DOHH2 (cell line): ENCODE measurements around the gene SRC.

ENCODE experiments used
- H3F3A ChIP-seq: fragments of 200-600 bp; sonication (generic), shearing (Covaris generic); 2 replicates; pipeline ENCODE4 v1.6.0; 2016; ENCODE audit warnings: antibody characterized with exemption, mild to moderate bottlenecking; ENCODE audit not compliant: control insufficient read depth, insufficient read depth
- H3K27ac ChIP-seq: fragments of 200-600 bp; sonication (generic); 2 replicates; pipeline ENCODE4 v1.5.1; 2014; ENCODE audit warnings: low read depth, mild to moderate bottlenecking, low read length, moderate library complexity
- H3K27me3 ChIP-seq: fragments of 200-600 bp; sonication (generic); 2 replicates; pipeline ENCODE4 v1.6.1; 2014; ENCODE audit warnings: mild to moderate bottlenecking, low read length, mixed read lengths; ENCODE audit not compliant: control insufficient read depth
- H3K36me3 ChIP-seq: fragments of 200-600 bp; sonication (generic); 2 replicates; pipeline ENCODE4 v1.6.1; 2014; ENCODE audit warnings: mild to moderate bottlenecking, low read length, moderate library complexity, mixed read lengths; ENCODE audit not compliant: control insufficient read depth
- H3K4me1 ChIP-seq: fragments of 200-600 bp; sonication (generic); 2 replicates; pipeline ENCODE4 v1.6.1; 2014; ENCODE audit warnings: mild to moderate bottlenecking, low read length, mixed read lengths; ENCODE audit not compliant: control insufficient read depth
- H3K4me2 ChIP-seq: fragments of 200-600 bp; sonication (generic); 2 replicates; pipeline ENCODE4 v1.6.0; 2014; ENCODE audit warnings: mild to moderate bottlenecking, low read length, moderate library complexity
- H3K4me3 ChIP-seq: fragments of 200-600 bp; sonication (generic); 2 replicates; pipeline ENCODE4 v1.5.1; 2014; ENCODE audit warnings: mild to moderate bottlenecking, low read length, mixed read lengths
- H3K79me2 ChIP-seq: fragments of 200-600 bp; sonication (generic); 2 replicates; pipeline ENCODE4 v1.6.1; 2014; ENCODE audit warnings: mild to moderate bottlenecking, low read length, mixed read lengths; ENCODE audit not compliant: control insufficient read depth
- H3K9me2 ChIP-seq: fragments of 200-600 bp; sonication (generic); replicated peaks from 2 replicates; pipeline ENCODE4 v1.6.1; 2014; ENCODE audit warnings: mild to moderate bottlenecking, low read length, mixed read lengths; ENCODE audit not compliant: control insufficient read depth
- H3K9me3 ChIP-seq: fragments of 200-600 bp; sonication (generic); 2 replicates; pipeline ENCODE4 v1.6.1; 2014; ENCODE audit warnings: antibody characterized with exemption, low read length, mixed read lengths; ENCODE audit not compliant: control insufficient read depth, insufficient read depth
- H4K20me1 ChIP-seq: fragments of 200-600 bp; sonication (generic); 2 replicates; pipeline ENCODE4 v1.6.0; 2014; ENCODE audit warnings: low read depth, mild to moderate bottlenecking, antibody characterized with exemption, low read length, moderate library complexity; ENCODE audit not compliant: control insufficient read depth, insufficient read depth
- CTCF ChIP-seq: fragments of 200-600 bp; sonication (generic); IDR thresholded peaks from one replicate; pipeline ENCODE4 v1.5.1; 2014; ENCODE audit warnings: antibody characterized with exemption, mild to moderate bottlenecking, low read depth, low read length; ENCODE audit not compliant: poor library complexity, severe bottlenecking
- EZH2phosphoT487 ChIP-seq: fragments of 200-600 bp; sonication (generic); IDR thresholded peaks from 2 replicates; pipeline ENCODE4 v1.6.1; 2017; ENCODE audit warnings: borderline replicate concordance, mild to moderate bottlenecking, antibody characterized with exemption, low read length, moderate library complexity, mixed read lengths

SRC gene

GRCh38 chr20:37430778-37431460 lies 85.0 kb downstream of the SRC start:
- Histone ChIP-seq H3K27ac (no peak overlapping the region), H3K9me2 (no peaks in the 10 kb centered on the region), H3K9me3 (no peaks in the 10 kb centered on the region), H3K36me3 (no peaks in the 10 kb centered on the region), H4K20me1 (no peaks in the 10 kb centered on the region), H3F3A (no peaks in the 10 kb centered on the region), H3K79me2 (no peaks in the 10 kb centered on the region), H3K4me1 (no peaks in the 10 kb centered on the region), H3K4me3 (no peak overlapping the region), H3K27me3 (peaks cover 26% of the 10 kb centered on the region), H3K4me2 (no peak overlapping the region)
- TF ChIP-seq EZH2phosphoT487, result no peak
- TF ChIP-seq CTCF, result no peak

GRCh38 chr20:37431786-37432185 lies 85.8 kb downstream of the SRC start:
- no peaks in the 10 kb centered on the region for H3K36me3 ChIP-seq
- TF ChIP-seq CTCF (no peak), EZH2phosphoT487 (no peak)
- no peak overlapping the region for H3K27ac ChIP-seq
- no peaks in the 10 kb centered on the region for H4K20me1 ChIP-seq
- H3K4me2 ChIP-seq, result no peak overlapping the region
- H3K79me2 ChIP-seq, result no peaks in the 10 kb centered on the region
- H3K27me3 ChIP-seq, result peaks cover 26% of the 10 kb centered on the region
- no peaks in the 10 kb centered on the region for H3F3A ChIP-seq
- H3K9me2 ChIP-seq, result no peaks in the 10 kb centered on the region
- H3K9me3 ChIP-seq, result no peaks in the 10 kb centered on the region
- no peaks in the 10 kb centered on the region for H3K4me1 ChIP-seq
- H3K4me3 ChIP-seq, result no peak overlapping the region

DNA sequence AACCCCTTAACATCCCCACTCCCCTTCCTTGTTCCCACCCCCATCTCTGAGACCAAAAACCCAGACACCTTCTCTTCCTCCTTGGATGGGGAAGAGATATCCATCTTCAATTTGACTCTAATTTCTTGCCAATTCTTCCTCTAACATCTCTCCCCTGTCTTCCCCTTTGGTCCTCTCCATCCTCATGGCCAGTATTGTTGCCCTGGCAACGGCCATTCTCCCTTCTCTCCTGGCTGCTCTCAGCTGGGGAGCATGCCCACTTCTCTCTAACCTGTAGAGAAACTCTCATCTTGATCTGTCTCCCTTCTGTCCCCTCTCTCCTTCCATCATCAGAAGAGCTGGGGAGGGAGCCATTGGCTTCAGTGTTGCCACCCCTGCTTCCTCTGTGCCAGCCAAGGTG lies 86.7 kb downstream of the SRC start:
- H3K4me2 ChIP-seq, result no peak overlapping the region
- H4K20me1 ChIP-seq, result no peaks in the 10 kb centered on the region
- H3K27me3 ChIP-seq, result peaks cover 26% of the 10 kb centered on the region
- H3K36me3 ChIP-seq, result no peaks in the 10 kb centered on the region
- no peaks in the 10 kb centered on the region for H3K79me2 ChIP-seq
- H3K27ac ChIP-seq, result no peak overlapping the region
- H3K9me2 ChIP-seq, result no peaks in the 10 kb centered on the region
- no peaks in the 10 kb centered on the region for H3K9me3 ChIP-seq
- H3K4me1 ChIP-seq, result no peaks in the 10 kb centered on the region
- no peaks in the 10 kb centered on the region for H3F3A ChIP-seq
- H3K4me3 ChIP-seq, result no peak overlapping the region
- TF ChIP-seq EZH2phosphoT487 (no peak), CTCF (no peak)

DNA sequence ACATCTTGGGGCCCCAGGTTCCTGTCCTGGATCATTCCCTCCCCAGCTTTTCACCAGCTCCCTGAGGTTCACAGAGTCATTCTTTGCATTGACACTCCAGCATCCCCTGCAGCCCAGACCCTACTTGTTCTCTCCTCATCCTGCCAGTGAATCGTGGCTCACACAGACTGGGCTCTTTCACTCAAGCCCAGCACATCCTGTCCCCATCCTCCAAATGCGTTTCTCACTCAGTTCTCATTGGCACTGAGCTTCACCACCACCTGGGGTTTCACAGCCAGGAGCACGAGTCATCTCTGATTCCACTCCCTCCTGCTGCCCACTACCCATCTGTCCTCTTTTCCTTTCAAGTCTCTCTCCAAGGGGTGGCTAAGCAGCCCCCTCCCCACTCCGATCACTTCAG lies 89.7 kb downstream of the SRC start:
- H3K79me2 ChIP-seq, result no peaks in the 10 kb centered on the region
- H3K27me3 ChIP-seq, result peaks cover 14% of the 10 kb centered on the region
- no peaks in the 10 kb centered on the region for H3K9me2 ChIP-seq
- no peaks in the 10 kb centered on the region for H3K36me3 ChIP-seq
- H3K9me3 ChIP-seq, result no peaks in the 10 kb centered on the region
- TF ChIP-seq CTCF (no peak), EZH2phosphoT487 (no peak)
- H3F3A ChIP-seq, result no peaks in the 10 kb centered on the region
- no peak overlapping the region for H3K4me3 ChIP-seq
- no peaks in the 10 kb centered on the region for H3K4me1 ChIP-seq
- no peak overlapping the region for H3K4me2 ChIP-seq
- no peaks in the 10 kb centered on the region for H4K20me1 ChIP-seq
- H3K27ac ChIP-seq, result no peak overlapping the region
